ENCODE results near the gene ZNF366. TPM values are rescaled to one million over a fixed set of nuclear protein-coding genes. Genes with fewer than 3 reads are reported as not detected.

Gene ZNF366, protein sequence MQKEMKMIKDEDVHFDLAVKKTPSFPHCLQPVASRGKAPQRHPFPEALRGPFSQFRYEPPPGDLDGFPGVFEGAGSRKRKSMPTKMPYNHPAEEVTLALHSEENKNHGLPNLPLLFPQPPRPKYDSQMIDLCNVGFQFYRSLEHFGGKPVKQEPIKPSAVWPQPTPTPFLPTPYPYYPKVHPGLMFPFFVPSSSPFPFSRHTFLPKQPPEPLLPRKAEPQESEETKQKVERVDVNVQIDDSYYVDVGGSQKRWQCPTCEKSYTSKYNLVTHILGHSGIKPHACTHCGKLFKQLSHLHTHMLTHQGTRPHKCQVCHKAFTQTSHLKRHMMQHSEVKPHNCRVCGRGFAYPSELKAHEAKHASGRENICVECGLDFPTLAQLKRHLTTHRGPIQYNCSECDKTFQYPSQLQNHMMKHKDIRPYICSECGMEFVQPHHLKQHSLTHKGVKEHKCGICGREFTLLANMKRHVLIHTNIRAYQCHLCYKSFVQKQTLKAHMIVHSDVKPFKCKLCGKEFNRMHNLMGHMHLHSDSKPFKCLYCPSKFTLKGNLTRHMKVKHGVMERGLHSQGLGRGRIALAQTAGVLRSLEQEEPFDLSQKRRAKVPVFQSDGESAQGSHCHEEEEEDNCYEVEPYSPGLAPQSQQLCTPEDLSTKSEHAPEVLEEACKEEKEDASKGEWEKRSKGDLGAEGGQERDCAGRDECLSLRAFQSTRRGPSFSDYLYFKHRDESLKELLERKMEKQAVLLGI
- total RNA-seq: 1 to 10 TPM; 2.2 to 3.1 TPM

GRCh38 chr5:72507231-72507906 lies at the start of gene ZNF366:
Gene ZNF366 (minus strand): TSS chr5:72507410. CDS start chr5:72461496, 45,914 bp downstream.
- DNase-seq (ENCODE audit: low spot score) (no peak), ATAC-seq (ENCODE audit: insufficient number of reproducible peaks, low FRiP score, low read depth) (no peak)
- H3K4me3 ChIP-seq: peak within 1 kb of the TSS; percentile 14
- no peaks in the 10 kb centered on the region for H3K9me3 ChIP-seq
- peak within 1 kb of the TSS in 1 of 2 donors; percentile 80 for H3K27ac ChIP-seq
- H3K4me1 ChIP-seq (ENCODE audit: control insufficient read depth in 1 of 2, low read depth in 2 of 2): peaks cover 38 to 65% of the 10 kb centered on the region in 2 donors
- H3K27me3 ChIP-seq (replicated peaks; ENCODE audit: insufficient read depth): no peaks in the 10 kb centered on the region
- H3K36me3 ChIP-seq: no peaks in the 10 kb centered on the region
- no peak for TF ChIP-seq CTCF (IDR thresholded peaks at IDR 0.05)

GRCh38 chr5:72556351-72557166 lies 49.3 kb upstream of the ZNF366 start:
- Histone ChIP-seq H3K27ac (peak overlapping the region; percentile 59 to 71), H3K4me1 (ENCODE audit: control insufficient read depth in 1 of 2, low read depth in 2 of 2) (peaks cover 16 to 19% of the 10 kb centered on the region in 2 donors), H3K4me3 (peak overlapping the region; percentile 75), H3K9me3 (no peaks in the 10 kb centered on the region), H3K27me3 (replicated peaks; ENCODE audit: insufficient read depth) (no peaks in the 10 kb centered on the region), H3K36me3 (no peaks in the 10 kb centered on the region)
- ATAC-seq (ENCODE audit: insufficient number of reproducible peaks, low FRiP score, low read depth): peak; percentile 44
- TF ChIP-seq CTCF (IDR thresholded peaks at IDR 0.05): no peak
- DNase-seq (ENCODE audit: low spot score): no peak

DNA sequence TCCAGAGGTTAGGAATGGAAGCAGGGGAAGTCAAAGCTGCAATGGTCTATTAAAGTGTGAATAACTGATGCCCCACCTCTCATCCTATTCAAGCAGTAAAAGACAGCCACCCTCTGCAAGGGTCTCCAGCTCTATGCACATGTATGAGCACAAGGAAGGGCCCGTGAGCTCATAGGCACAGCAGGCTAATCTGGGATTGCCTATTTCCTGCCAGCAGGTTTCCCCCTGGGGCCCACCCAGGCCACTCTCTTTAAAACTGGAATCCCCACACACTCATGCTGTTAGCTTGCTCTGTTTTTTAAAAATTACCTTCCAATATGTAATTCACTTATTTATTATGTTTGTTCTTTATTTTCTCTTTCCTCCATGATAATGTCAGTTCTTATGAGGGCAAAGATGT lies 48.7 kb upstream of the ZNF366 start:
- H3K27me3 ChIP-seq (replicated peaks; ENCODE audit: insufficient read depth): no peaks in the 10 kb centered on the region
- peaks cover 16 to 19% of the 10 kb centered on the region in 2 donors for H3K4me1 ChIP-seq (ENCODE audit: control insufficient read depth in 1 of 2, low read depth in 2 of 2)
- DNase-seq (ENCODE audit: low spot score): no peak
- H3K4me3 ChIP-seq: peak overlapping the region; percentile 75
- H3K27ac ChIP-seq: peak overlapping the region in 1 of 2 donors; percentile 71
- no peak for TF ChIP-seq CTCF (IDR thresholded peaks at IDR 0.05)
- no peak for ATAC-seq (ENCODE audit: insufficient number of reproducible peaks, low FRiP score, low read depth)
- H3K9me3 ChIP-seq: no peaks in the 10 kb centered on the region
- H3K36me3 ChIP-seq: no peaks in the 10 kb centered on the region

DNA sequence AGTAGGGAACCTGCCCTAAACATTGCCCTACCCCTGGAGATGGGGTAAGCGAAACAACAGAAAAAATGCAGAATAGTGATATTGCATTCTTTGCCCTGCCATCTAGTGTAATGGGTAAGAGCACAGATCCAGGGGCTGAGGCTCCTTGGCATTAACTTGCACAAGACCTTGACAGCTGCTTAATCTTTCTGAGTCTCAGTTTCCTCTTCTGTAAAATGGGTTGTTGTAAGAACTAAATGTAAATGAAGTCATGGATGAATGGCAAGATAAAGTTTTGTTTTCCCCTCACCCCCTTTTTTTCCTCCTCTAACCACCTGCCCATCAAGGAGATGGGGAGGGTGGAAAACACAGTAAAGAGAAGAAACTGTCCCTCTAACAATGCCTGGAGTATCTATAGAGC lies 47.7 kb upstream of the ZNF366 start:
- H3K4me3 ChIP-seq: no peak overlapping the region
- peaks cover 16 to 19% of the 10 kb centered on the region in 2 donors for H3K4me1 ChIP-seq (ENCODE audit: control insufficient read depth in 1 of 2, low read depth in 2 of 2)
- H3K27me3 ChIP-seq (replicated peaks; ENCODE audit: insufficient read depth): no peaks in the 10 kb centered on the region
- H3K9me3 ChIP-seq: no peaks in the 10 kb centered on the region
- no peak for DNase-seq (ENCODE audit: low spot score)
- ATAC-seq (ENCODE audit: insufficient number of reproducible peaks, low FRiP score, low read depth): no peak
- no peak overlapping the region for H3K27ac ChIP-seq
- no peaks in the 10 kb centered on the region for H3K36me3 ChIP-seq
- TF ChIP-seq CTCF (IDR thresholded peaks at IDR 0.05): no peak

All from thoracic aorta (tissue), 2 donors.